WTC11 (cell line): ENCODE measurements around the gene C4orf33. TPM values are rescaled to one million over a fixed set of nuclear protein-coding genes. Genes with fewer than 3 reads are reported as not detected.
"Not testable (repeated sequence)": the region's sequence is repeated elsewhere in the genome, so short reads cannot be mapped to it uniquely, and the experiment has no call there.

ENCODE experiments used
- ATAC-seq: fragments of 200-7000 bp; cut with Tn5 transposase; 2 replicates; pipeline ENCODE4 v1.10.0; 2021; ENCODE audit warnings: mild to moderate bottlenecking, moderate library complexity
- CTCF ChIA-PET: fragments of 300-600 bp; sonication (Branson Sonifier 250); formaldehyde crosslinking; loops from one replicate; lab custom pipeline; 2021; ENCODE audit warnings: antibody characterized with exemption; lab: Charles Lee
- POLR2A ChIA-PET: fragments of 350-600 bp; sonication (Branson Sonifier 250); formaldehyde crosslinking; loops from one replicate; lab custom pipeline; 2021; ENCODE audit warnings: antibody characterized with exemption; lab: Charles Lee
- DNase-seq: peaks from one replicate; pipeline ENCODE4 v3.0.0; 2021; ENCODE audit warnings: low spot score
- H3K27ac Mint-ChIP-seq: 2 replicates; pipeline ENCODE4 v1.8.0; 2021; ENCODE audit warnings: mixed read lengths
- H3K27me3 Mint-ChIP-seq: 2 replicates; pipeline ENCODE4 v1.8.0; 2021; ENCODE audit warnings: low read depth, mild to moderate bottlenecking, moderate library complexity, mixed read lengths
- H3K36me3 Mint-ChIP-seq: 2 replicates; pipeline ENCODE4 v1.8.0; 2021; ENCODE audit warnings: mixed read lengths
- H3K4me1 Mint-ChIP-seq: 2 replicates; pipeline ENCODE4 v1.8.0; 2022; ENCODE audit warnings: mixed read lengths
- H3K4me3 Mint-ChIP-seq: 2 replicates; pipeline ENCODE4 v1.8.0; 2021; ENCODE audit warnings: mild to moderate bottlenecking, moderate library complexity, mixed read lengths
- H3K9me3 Mint-ChIP-seq: 2 replicates; pipeline ENCODE4 v1.8.0; 2021; ENCODE audit warnings: mixed read lengths
- ATF6 ChIP-seq: sonication (generic); formaldehyde crosslinking; IDR thresholded peaks from 2 replicates; pipeline ENCODE4 v1.8.1; 2023; ENCODE audit warnings: mild to moderate bottlenecking, missing genetic modification reagents
- CBFB ChIP-seq: sonication (generic); formaldehyde crosslinking; IDR thresholded peaks from 2 replicates; pipeline ENCODE4 v1.8.1; 2022; ENCODE audit warnings: mild to moderate bottlenecking, low read depth, missing genetic modification reagents
- CREB1 ChIP-seq: sonication (generic); formaldehyde crosslinking; IDR thresholded peaks from 2 replicates; pipeline ENCODE4 v1.8.0; 2023; ENCODE audit warnings: mild to moderate bottlenecking, missing genetic modification reagents
- FOXP1 ChIP-seq: sonication (generic); formaldehyde crosslinking; IDR thresholded peaks from 2 replicates; pipeline ENCODE4 v1.8.0; 2022; ENCODE audit warnings: missing genetic modification reagents, mild to moderate bottlenecking, moderate library complexity, borderline replicate concordance
- GABPB1 ChIP-seq: sonication (generic); formaldehyde crosslinking; IDR thresholded peaks from 2 replicates; pipeline ENCODE4 v1.8.1; 2023; ENCODE audit warnings: mild to moderate bottlenecking, missing genetic modification reagents
- GRHL2 ChIP-seq: fragments of 250-450 bp; sonication (Bioruptor Pico); IDR thresholded peaks from 2 replicates; pipeline ENCODE4 v1.8.0; 2022; ENCODE audit warnings: mild to moderate bottlenecking, moderate library complexity; ENCODE audit not compliant: insufficient replicate concordance, severe bottlenecking
- IRF2 ChIP-seq: sonication (generic); formaldehyde crosslinking; IDR thresholded peaks from 2 replicates; pipeline ENCODE4 v1.8.0; 2022; ENCODE audit warnings: low read depth, missing genetic modification reagents, borderline replicate concordance
- MAX ChIP-seq: sonication (generic); formaldehyde crosslinking; IDR thresholded peaks from 2 replicates; pipeline ENCODE4 v1.8.0; 2022; ENCODE audit warnings: mild to moderate bottlenecking, missing genetic modification reagents
- MLX ChIP-seq: sonication (generic); formaldehyde crosslinking; IDR thresholded peaks from 2 replicates; pipeline ENCODE4 v1.8.1; 2023; ENCODE audit warnings: mild to moderate bottlenecking, missing genetic modification reagents, moderate library complexity
- NFE2L1 ChIP-seq: sonication (generic); formaldehyde crosslinking; IDR thresholded peaks from 2 replicates; pipeline ENCODE4 v1.8.1; 2023; ENCODE audit warnings: missing genetic modification reagents
- NR3C1 ChIP-seq: sonication (generic); formaldehyde crosslinking; conservative IDR thresholded peaks from 2 replicates; pipeline ENCODE4 v1.8.1; 2023; ENCODE audit warnings: low read depth, mild to moderate bottlenecking, missing genetic modification reagents
- OVOL2 ChIP-seq: fragments of 250-450 bp; sonication (Bioruptor Pico); IDR thresholded peaks from 2 replicates; pipeline ENCODE4 v1.9.0; 2021; ENCODE audit warnings: mild to moderate bottlenecking, borderline replicate concordance
- RELA ChIP-seq: sonication (generic); formaldehyde crosslinking; IDR thresholded peaks from 2 replicates; pipeline ENCODE4 v1.8.1; 2022; ENCODE audit warnings: missing genetic modification reagents, mild to moderate bottlenecking, borderline replicate concordance
- ZBTB43 ChIP-seq: sonication (generic); formaldehyde crosslinking; IDR thresholded peaks from 2 replicates; pipeline ENCODE4 v1.8.1; 2023; ENCODE audit warnings: mild to moderate bottlenecking, missing genetic modification reagents
- total RNA-seq: library from RNA; stranded (reverse); gene quantifications from 3 replicates; pipeline ENCODE4 v1.2.3, GENCODE V29; 2021
- TF ChIP-seq, protein P1 (sequence below): sonication (generic); formaldehyde crosslinking; IDR thresholded peaks from 2 replicates; pipeline ENCODE4 v1.8.1; 2023; ENCODE audit warnings: mild to moderate bottlenecking, missing genetic modification reagents, borderline replicate concordance

Gene C4orf33
- total RNA-seq, 1 experiment from 2014 or later: 6.9 TPM

DNA sequence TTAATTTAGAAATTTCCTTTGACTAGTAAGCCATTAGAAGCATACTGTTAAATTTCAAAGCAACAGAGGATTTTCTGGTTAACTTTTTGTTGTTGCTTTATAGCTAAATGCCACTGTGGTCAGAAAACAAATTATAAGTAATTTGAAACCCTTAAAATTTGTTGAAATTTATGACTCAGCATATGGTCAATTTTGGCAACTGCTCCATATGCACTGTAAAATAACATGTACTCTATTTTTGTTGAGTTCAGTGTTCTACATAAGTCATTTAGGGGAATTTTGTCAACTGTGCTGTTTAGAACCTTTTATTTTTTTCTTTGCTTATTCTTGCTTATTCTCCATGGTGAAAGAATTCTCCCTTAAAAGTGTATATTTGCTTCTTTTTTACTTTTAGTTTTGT, 31.2 kb upstream of the C4orf33 start (continued):
- TF ChIP-seq ATF6 (CRISPR knock-in tag) (no peak), RELA (CRISPR knock-in tag) (no peak)

DNA sequence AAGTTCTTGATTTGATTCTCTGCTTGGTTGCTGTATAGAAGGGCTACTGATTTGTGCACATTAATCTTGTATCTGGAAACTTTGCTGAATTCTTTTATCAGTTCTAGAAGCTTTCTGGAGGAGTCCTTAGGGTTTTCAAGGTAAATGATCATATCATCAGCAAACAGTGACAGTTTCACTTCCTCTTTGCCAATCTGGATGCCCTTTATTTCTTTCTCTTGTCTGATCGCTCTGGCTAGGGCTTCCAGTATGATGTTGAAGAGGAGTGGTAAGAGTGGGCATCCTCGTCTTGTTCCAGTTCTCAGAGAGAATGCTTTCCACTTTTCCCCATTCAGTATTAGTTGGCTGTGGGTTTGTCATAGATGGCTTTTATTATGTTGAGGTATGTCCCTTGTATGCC, 26.4 kb upstream of the C4orf33 start:
- H3K27me3 Mint-ChIP-seq, ATAC-seq, POLR2A ChIA-PET, CTCF ChIA-PET, H3K27ac Mint-ChIP-seq, DNase-seq, H3K4me3 Mint-ChIP-seq, H3K4me1 Mint-ChIP-seq: not testable (repeated sequence)
- Mint-ChIP-seq H3K36me3 (peaks cover 22% of the 10 kb centered on the region), H3K9me3 (peaks cover 55% of the 10 kb centered on the region)

GRCh38 chr4:129077326-129077725, 18.6 kb upstream of the C4orf33 start:
- TF ChIP-seq ZBTB43 (CRISPR knock-in tag): no peak
- no peak for TF ChIP-seq MLX (CRISPR knock-in tag)
- TF ChIP-seq GABPB1 (CRISPR knock-in tag): no peak
- TF ChIP-seq NFE2L1 (CRISPR knock-in tag): no peak
- no peak for TF ChIP-seq CREB1
- TF ChIP-seq, protein P1, sequence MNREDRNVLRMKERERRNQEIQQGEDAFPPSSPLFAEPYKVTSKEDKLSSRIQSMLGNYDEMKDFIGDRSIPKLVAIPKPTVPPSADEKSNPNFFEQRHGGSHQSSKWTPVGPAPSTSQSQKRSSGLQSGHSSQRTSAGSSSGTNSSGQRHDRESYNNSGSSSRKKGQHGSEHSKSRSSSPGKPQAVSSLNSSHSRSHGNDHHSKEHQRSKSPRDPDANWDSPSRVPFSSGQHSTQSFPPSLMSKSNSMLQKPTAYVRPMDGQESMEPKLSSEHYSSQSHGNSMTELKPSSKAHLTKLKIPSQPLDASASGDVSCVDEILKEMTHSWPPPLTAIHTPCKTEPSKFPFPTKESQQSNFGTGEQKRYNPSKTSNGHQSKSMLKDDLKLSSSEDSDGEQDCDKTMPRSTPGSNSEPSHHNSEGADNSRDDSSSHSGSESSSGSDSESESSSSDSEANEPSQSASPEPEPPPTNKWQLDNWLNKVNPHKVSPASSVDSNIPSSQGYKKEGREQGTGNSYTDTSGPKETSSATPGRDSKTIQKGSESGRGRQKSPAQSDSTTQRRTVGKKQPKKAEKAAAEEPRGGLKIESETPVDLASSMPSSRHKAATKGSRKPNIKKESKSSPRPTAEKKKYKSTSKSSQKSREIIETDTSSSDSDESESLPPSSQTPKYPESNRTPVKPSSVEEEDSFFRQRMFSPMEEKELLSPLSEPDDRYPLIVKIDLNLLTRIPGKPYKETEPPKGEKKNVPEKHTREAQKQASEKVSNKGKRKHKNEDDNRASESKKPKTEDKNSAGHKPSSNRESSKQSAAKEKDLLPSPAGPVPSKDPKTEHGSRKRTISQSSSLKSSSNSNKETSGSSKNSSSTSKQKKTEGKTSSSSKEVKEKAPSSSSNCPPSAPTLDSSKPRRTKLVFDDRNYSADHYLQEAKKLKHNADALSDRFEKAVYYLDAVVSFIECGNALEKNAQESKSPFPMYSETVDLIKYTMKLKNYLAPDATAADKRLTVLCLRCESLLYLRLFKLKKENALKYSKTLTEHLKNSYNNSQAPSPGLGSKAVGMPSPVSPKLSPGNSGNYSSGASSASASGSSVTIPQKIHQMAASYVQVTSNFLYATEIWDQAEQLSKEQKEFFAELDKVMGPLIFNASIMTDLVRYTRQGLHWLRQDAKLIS (CRISPR knock-in tag): no peak
- no peak for TF ChIP-seq FOXP1 (CRISPR knock-in tag)
- TF ChIP-seq NR3C1: no peak
- TF ChIP-seq MAX (CRISPR knock-in tag): no peak
- TF ChIP-seq CBFB: no peak
- no peak for TF ChIP-seq IRF2 (CRISPR knock-in tag)
- TF ChIP-seq OVOL2: no peak
- TF ChIP-seq GRHL2 (CRISPR knock-in tag): no peak
- TF ChIP-seq, all 79 proteins: peak for 0
- CTCF ChIA-PET: no interaction called here
- POLR2A ChIA-PET: no interaction called here
- Mint-ChIP-seq H3K4me1 (no peaks in the 10 kb centered on the region), H3K9me3 (peaks cover 41% of the 10 kb centered on the region), H3K27ac (no peak overlapping the region), H3K36me3 (peaks cover 44% of the 10 kb centered on the region), H3K27me3 (no peaks in the 10 kb centered on the region), H3K4me3 (no peak overlapping the region)
- DNase-seq: no peak
- no peak for ATAC-seq
